Keratinocyte (primary cell): Measurements from ENCODE around the gene BAHCC1.

Experiments used
- EZH2 ChIP-seq: IDR thresholded peaks from one replicate; pipeline ENCODE4 v1.6.1; 2012; ENCODE audit warnings: inconsistent platforms, mild to moderate bottlenecking, low read length, moderate library complexity
- TF ChIP-seq, protein P1 (sequence below), 3 experiments: IDR thresholded peaks in 1 of 3; conservative IDR thresholded peaks in 1 of 3; optimal IDR thresholded peaks in 1 of 3; 2 replicates in 2 of 3; 3 replicates in 1 of 3; pipeline versions ENCODE3 to v1.5.1; 2011; ENCODE audit warnings: low read length in 3 of 3, mild to moderate bottlenecking in 3 of 3, moderate library complexity in 2 of 3, control low read depth in 1 of 3, inconsistent platforms in 1 of 3; ENCODE audit not compliant: insufficient read depth in 2 of 3; ENCODE audit errors: extremely low read depth in 1 of 3

DNA sequence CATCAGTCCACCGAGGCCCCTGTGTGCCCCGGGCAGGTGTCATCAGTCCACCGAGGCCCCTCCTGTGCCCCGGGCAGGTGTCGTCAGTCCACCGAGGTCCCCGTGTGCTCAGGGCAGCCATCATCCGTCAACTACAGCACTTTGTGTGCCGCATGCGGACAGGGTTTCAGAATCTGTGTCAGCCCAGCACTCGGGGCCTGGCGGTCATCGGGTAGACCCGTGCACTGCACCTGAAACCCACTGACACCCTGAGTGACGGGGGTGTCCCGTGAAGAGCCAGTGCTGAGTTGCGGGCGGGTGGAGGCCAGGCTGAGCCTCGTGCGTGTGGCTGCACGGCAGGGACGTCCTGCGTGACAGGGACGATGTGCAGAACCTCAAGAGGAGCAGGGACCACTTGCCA lies 38.4 kb downstream of the BAHCC1 start:
- TF ChIP-seq, protein P1, sequence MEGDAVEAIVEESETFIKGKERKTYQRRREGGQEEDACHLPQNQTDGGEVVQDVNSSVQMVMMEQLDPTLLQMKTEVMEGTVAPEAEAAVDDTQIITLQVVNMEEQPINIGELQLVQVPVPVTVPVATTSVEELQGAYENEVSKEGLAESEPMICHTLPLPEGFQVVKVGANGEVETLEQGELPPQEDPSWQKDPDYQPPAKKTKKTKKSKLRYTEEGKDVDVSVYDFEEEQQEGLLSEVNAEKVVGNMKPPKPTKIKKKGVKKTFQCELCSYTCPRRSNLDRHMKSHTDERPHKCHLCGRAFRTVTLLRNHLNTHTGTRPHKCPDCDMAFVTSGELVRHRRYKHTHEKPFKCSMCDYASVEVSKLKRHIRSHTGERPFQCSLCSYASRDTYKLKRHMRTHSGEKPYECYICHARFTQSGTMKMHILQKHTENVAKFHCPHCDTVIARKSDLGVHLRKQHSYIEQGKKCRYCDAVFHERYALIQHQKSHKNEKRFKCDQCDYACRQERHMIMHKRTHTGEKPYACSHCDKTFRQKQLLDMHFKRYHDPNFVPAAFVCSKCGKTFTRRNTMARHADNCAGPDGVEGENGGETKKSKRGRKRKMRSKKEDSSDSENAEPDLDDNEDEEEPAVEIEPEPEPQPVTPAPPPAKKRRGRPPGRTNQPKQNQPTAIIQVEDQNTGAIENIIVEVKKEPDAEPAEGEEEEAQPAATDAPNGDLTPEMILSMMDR (optimal IDR thresholded peaks at IDR 0.05 in 1 of 3, IDR thresholded peaks at IDR 0.05 in 1 of 3, conservative IDR thresholded peaks at IDR 0.05 in 1 of 3; ENCODE audit: extremely low read depth in 1 of 3, insufficient read depth in 2 of 3, low read length in 3 of 3): no peak
- TF ChIP-seq EZH2: no peak
